K562 (cell line): ENCODE results near the gene WDR20. TPM values are rescaled to one million over a fixed set of nuclear protein-coding genes. Genes with fewer than 3 reads are reported as not detected.

Source experiments
- CBFB ChIP-seq: sonication (generic); formaldehyde crosslinking; IDR thresholded peaks from 2 replicates; pipeline ENCODE4 v1.4.0; 2020; ENCODE audit warnings: mild to moderate bottlenecking, missing genetic modification reagents
- CXXC5 ChIP-seq: fragments of 250-450 bp; sonication (Bioruptor Pico); IDR thresholded peaks from 2 replicates; pipeline ENCODE4 v1.8.0; 2022; ENCODE audit warnings: inconsistent platforms, mild to moderate bottlenecking, moderate library complexity
- DACH1 ChIP-seq: fragments of 450-650 bp; IDR thresholded peaks from 2 replicates; pipeline ENCODE4 v1.6.1; 2018; ENCODE audit not compliant: partially characterized antibody
- HDAC1 ChIP-seq, 2 experiments: fragments of 450-650 bp; IDR thresholded peaks; 2 replicates each; pipeline ENCODE4 v1.6.1; 2016 to 2017; ENCODE audit warnings: inconsistent platforms in 1 of 2, mild to moderate bottlenecking in 1 of 2, moderate library complexity in 1 of 2
- HOMEZ ChIP-seq: fragments of 250-450 bp; sonication (Bioruptor Pico); IDR thresholded peaks from 2 replicates; pipeline ENCODE4 v1.4.0; 2020; ENCODE audit warnings: mild to moderate bottlenecking, moderate library complexity
- KLF6 ChIP-seq: fragments of 250-450 bp; sonication (Bioruptor Pico); IDR thresholded peaks from 2 replicates; pipeline ENCODE4 v1.4.0; 2020; ENCODE audit warnings: mild to moderate bottlenecking, moderate library complexity, borderline replicate concordance
- NFE2L1 ChIP-seq: fragments of 450-650 bp; IDR thresholded peaks from 2 replicates; pipeline ENCODE4 v1.6.1; 2016; ENCODE audit warnings: missing genetic modification characterization, low read depth, mild to moderate bottlenecking, missing compliant biosample characterization, moderate library complexity, borderline replicate concordance
- NR1H2 ChIP-seq: sonication (generic); formaldehyde crosslinking; IDR thresholded peaks from 2 replicates; pipeline ENCODE4 v1.4.0; 2020; ENCODE audit warnings: mild to moderate bottlenecking, missing genetic modification reagents
- NUFIP1 ChIP-seq: fragments of 450-650 bp; IDR thresholded peaks from 2 replicates; pipeline ENCODE4 v1.6.1; 2018; ENCODE audit not compliant: partially characterized antibody
- TCF7L2 ChIP-seq: fragments of 150-350 bp; IDR thresholded peaks from 2 replicates; pipeline ENCODE4 v1.6.1; 2016; ENCODE audit warnings: low read depth, mild to moderate bottlenecking, low read length, moderate library complexity
- ZNF253 ChIP-seq: fragments of 250-450 bp; sonication (Bioruptor Pico); conservative IDR thresholded peaks from 2 replicates; pipeline ENCODE4 v1.6.1; 2021; ENCODE audit warnings: mild to moderate bottlenecking
- ZNF277 ChIP-seq: fragments of 250-450 bp; sonication (Bioruptor Pico); IDR thresholded peaks from 2 replicates; pipeline ENCODE4 v1.8.0; 2022; ENCODE audit warnings: inconsistent platforms, mild to moderate bottlenecking, moderate library complexity, borderline replicate concordance
- ZNF609 ChIP-seq: sonication (generic); formaldehyde crosslinking; IDR thresholded peaks from 2 replicates; pipeline ENCODE4 v1.8.1; 2023; ENCODE audit warnings: missing genetic modification reagents, mild to moderate bottlenecking, borderline replicate concordance
- polyA plus RNA-seq, 8 experiments: library from polyadenylated mRNA; depleted of rRNA in 4 of 8; stranded (reverse) in 5 of 8; unstranded in 3 of 8; fragments of >200 nt; fragmentation: Nextera tagmentation in 2 of 8; fragmentation: Illumina TruSeq in 1 of 8; extraction: Ambion mirVana in 2 of 8; extraction: Trizol in 1 of 8; gene quantifications; 2 replicates each; pipeline versions ENCODE4 v1.2.1 to v1.2.3, GENCODE V29; 2011 to 2014; ENCODE audit warnings: inconsistent platforms in 1 of 8, missing spikeins in 1 of 8
- total RNA-seq, 7 experiments: library from RNA; depleted of rRNA in 6 of 7; stranded (reverse); fragments of >200 nt in 6 of 7; fragmentation: Illumina TruSeq in 2 of 7; extraction: Trizol in 2 of 7; gene quantifications; 2 replicates each; pipeline versions ENCODE4 v1.2.1 to v1.2.3, GENCODE V29; 2011 to 2021; ENCODE audit warnings: low replicate concordance in 1 of 7
- TF ChIP-seq, protein P1 (sequence below): fragments of 450-650 bp; formaldehyde crosslinking; IDR thresholded peaks from 2 replicates; pipeline ENCODE4 v1.4.0; 2020; ENCODE audit warnings: mild to moderate bottlenecking, mixed read lengths
- TF ChIP-seq, protein P2 (sequence below): fragments of 250-450 bp; sonication (Bioruptor Pico); IDR thresholded peaks from 2 replicates; pipeline ENCODE4 v1.6.1; 2021; ENCODE audit warnings: mild to moderate bottlenecking

The WDR20 gene
- total and polyA plus RNA-seq, 9 of the 15 experiments (the other 6 are each of a cell fraction or from before 2014, with no cell fraction given), result 7.0 to 15.3 (median 11.8) TPM

DNA sequence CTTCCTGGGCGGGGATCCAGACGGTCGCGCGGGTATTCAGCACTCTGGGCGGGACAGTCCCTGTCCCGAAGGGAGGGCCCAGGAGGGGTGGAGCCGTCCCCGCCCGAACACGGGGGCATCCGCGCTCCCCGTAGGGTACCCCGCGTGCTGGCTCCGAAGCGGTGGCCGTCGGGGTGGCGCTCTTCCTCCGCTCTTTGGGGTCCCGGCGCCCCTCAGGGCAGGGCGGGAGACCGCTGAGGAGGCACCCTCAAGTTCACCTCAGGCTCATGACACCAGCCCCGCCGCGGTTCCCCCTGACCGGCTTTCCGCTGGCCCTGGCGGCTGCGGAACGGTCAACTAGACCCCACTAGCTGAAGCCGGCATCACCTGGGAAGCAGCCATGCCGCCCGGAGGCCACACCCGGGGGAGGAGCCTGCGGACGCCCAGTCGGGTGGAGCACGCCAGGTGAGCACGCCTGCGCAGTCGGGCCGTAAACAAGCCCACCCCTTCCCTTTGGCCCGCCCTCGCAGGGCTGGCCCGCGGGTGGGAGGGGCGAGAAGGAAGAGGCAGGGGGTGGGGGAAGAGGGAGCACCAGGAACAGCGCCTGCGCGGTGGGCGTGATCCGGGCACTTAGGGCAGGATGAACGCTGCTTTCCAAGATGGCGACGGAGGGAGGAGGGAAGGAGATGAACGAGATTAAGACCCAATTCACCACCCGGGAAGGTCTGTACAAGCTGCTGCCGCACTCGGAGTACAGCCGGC lies at the start of gene WDR20 (continued):
- TF ChIP-seq ZNF609 (CRISPR knock-in tag), result no peak
- no peak for TF ChIP-seq NR1H2 (CRISPR knock-in tag)
- no peak for TF ChIP-seq NUFIP1
- no peak for TF ChIP-seq ZNF277 (CRISPR knock-in tag)
- TF ChIP-seq, protein P1, sequence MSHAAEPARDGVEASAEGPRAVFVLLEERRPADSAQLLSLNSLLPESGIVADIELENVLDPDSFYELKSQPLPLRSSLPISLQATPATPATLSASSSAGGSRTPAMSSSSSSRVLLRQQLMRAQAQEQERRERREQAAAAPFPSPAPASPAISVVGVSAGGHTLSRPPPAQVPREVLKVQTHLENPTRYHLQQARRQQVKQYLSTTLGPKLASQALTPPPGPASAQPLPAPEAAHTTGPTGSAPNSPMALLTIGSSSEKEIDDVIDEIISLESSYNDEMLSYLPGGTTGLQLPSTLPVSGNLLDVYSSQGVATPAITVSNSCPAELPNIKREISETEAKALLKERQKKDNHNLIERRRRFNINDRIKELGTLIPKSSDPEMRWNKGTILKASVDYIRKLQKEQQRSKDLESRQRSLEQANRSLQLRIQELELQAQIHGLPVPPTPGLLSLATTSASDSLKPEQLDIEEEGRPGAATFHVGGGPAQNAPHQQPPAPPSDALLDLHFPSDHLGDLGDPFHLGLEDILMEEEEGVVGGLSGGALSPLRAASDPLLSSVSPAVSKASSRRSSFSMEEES (CRISPR knock-in tag), result no peak
- no peak for TF ChIP-seq KLF6
- TF ChIP-seq, protein P2, sequence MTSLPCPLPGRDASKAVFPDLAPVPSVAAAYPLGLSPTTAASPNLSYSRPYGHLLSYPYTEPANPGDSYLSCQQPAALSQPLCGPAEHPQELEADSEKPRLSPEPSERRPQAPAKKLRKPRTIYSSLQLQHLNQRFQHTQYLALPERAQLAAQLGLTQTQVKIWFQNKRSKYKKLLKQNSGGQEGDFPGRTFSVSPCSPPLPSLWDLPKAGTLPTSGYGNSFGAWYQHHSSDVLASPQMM (CRISPR knock-in tag), result no peak
- no peak for TF ChIP-seq CBFB (CRISPR knock-in tag)
- TF ChIP-seq ZNF253 (CRISPR knock-in tag), result no peak
- no peak for TF ChIP-seq TCF7L2
- no peak for TF ChIP-seq HOMEZ (CRISPR knock-in tag)
- no peak for TF ChIP-seq NFE2L1 (tag)
- 0 out of 2 replicates have a peak, but pooled peaks have one; percentile 6 for TF ChIP-seq CXXC5 (CRISPR knock-in tag)
- peak in 1 of 2 experiments; percentile 81; a peak in 2 of 4 replicates for TF ChIP-seq HDAC1 (IDR thresholded peaks at IDR 0.05)
- no peak for TF ChIP-seq DACH1
